OCI-LY7 (cell line): ENCODE data around the gene PLA2G2D. TPM values are rescaled to one million over a fixed set of nuclear protein-coding genes. Genes with fewer than 3 reads are reported as not detected.

Experiments
- BruUV-seq: library from RNA; stranded (reverse); fragments of 400-500 nt; replicated peaks from 2 replicates; lab custom pipeline; 2021; lab: Mats Ljungman, UMichigan
- CTCF ChIA-PET: fragments of 300-600 bp; sonication (Branson Sonifier 250); formaldehyde crosslinking; loops from one replicate; lab custom pipeline; 2022; ENCODE audit warnings: antibody characterized with exemption; ENCODE audit not compliant: unreplicated experiment; lab: Charles Lee
- POLR2A ChIA-PET: fragments of 300-600 bp; sonication (Branson Sonifier 250); formaldehyde crosslinking; loops from one replicate; lab custom pipeline; 2022; ENCODE audit warnings: antibody characterized with exemption; lab: Charles Lee
- DNase-seq: peaks from one replicate; pipeline ENCODE4 v3.0.0-alpha.2; 2015; ENCODE audit warnings: low spot score
- H2AFZ ChIP-seq: fragments of 200-600 bp; sonication (generic), shearing (Covaris generic); 2 replicates; pipeline ENCODE4 v1.6.1; 2014; ENCODE audit warnings: mild to moderate bottlenecking, antibody characterized with exemption, low read length, moderate library complexity
- H3K27ac ChIP-seq: fragments of 200-600 bp; sonication (generic); 2 replicates; pipeline ENCODE4 v1.5.1; 2014; ENCODE audit warnings: mixed run types, low read depth, mild to moderate bottlenecking, moderate library complexity, low read length, inconsistent platforms; ENCODE audit not compliant: poor library complexity, severe bottlenecking
- H3K36me3 ChIP-seq: fragments of 200-600 bp; sonication (generic); 2 replicates; pipeline ENCODE4 v1.6.1; 2014; ENCODE audit warnings: mild to moderate bottlenecking, antibody characterized with exemption, low read length, moderate library complexity, mixed read lengths; ENCODE audit not compliant: insufficient read depth
- H3K4me1 ChIP-seq: fragments of 200-600 bp; sonication (generic); 2 replicates; pipeline ENCODE4 v1.5.1; 2014; ENCODE audit warnings: mild to moderate bottlenecking, low read length; ENCODE audit not compliant: insufficient read depth, poor library complexity, severe bottlenecking
- H3K4me2 ChIP-seq: fragments of 200-600 bp; sonication (generic); 2 replicates; pipeline ENCODE4 v1.6.1; 2014; ENCODE audit warnings: mild to moderate bottlenecking, low read length
- H3K4me3 ChIP-seq: fragments of 200-600 bp; sonication (generic); 2 replicates; pipeline ENCODE4 v1.5.1; 2014; ENCODE audit warnings: mild to moderate bottlenecking, low read depth, low read length; ENCODE audit not compliant: poor library complexity, severe bottlenecking
- H3K79me2 ChIP-seq: fragments of 200-600 bp; sonication (generic); 2 replicates; pipeline ENCODE4 v1.6.1; 2016; ENCODE audit warnings: low read depth, mild to moderate bottlenecking, low read length, moderate library complexity, mixed read lengths; ENCODE audit not compliant: insufficient read depth
- H3K9me2 ChIP-seq: fragments of 200-600 bp; sonication (generic); 2 replicates; pipeline ENCODE4 v1.6.1; 2016; ENCODE audit warnings: mild to moderate bottlenecking, low read length, mixed read lengths; ENCODE audit not compliant: insufficient read depth
- H3K9me3 ChIP-seq: fragments of 200-600 bp; sonication (generic); 2 replicates; pipeline ENCODE4 v1.6.1; 2014; ENCODE audit warnings: mild to moderate bottlenecking, mixed run types, low read length, mixed read lengths
- H4K20me1 ChIP-seq: fragments of 200-600 bp; sonication (generic); 2 replicates; pipeline ENCODE4 v1.6.1; 2014; ENCODE audit warnings: mild to moderate bottlenecking, antibody characterized with exemption, low read length, moderate library complexity, mixed read lengths; ENCODE audit not compliant: insufficient read depth
- EZH2phosphoT487 ChIP-seq: fragments of 200-600 bp; sonication (generic); IDR thresholded peaks from 2 replicates; pipeline ENCODE4 v1.6.1; 2018; ENCODE audit warnings: low read depth, borderline replicate concordance, mild to moderate bottlenecking, mixed run types, antibody characterized with exemption, low read length, moderate library complexity, mixed read lengths
- intact Hi-C: fragments of 100-400 bp; cut with micrococcal nuclease; formaldehyde crosslinking; loops from one replicate; pipeline ENCODE4 v1.10.0; 2022; ENCODE audit not compliant: unreplicated experiment
- total RNA-seq, 2 experiments: library from RNA; depleted of rRNA in 1 of 2; stranded (reverse); fragments of >200 nt in 1 of 2; shearing (Covaris generic) in 1 of 2; gene quantifications; 2 replicates each; pipeline ENCODE4 v1.2.3, GENCODE V29; 2014 to 2022
- TF ChIP-seq, protein P1 (sequence below): fragments of 200-600 bp; sonication (generic); conservative IDR thresholded peaks from 2 replicates; pipeline ENCODE4 v1.5.1; 2014; ENCODE audit warnings: mild to moderate bottlenecking, antibody characterized with exemption, low read length, moderate library complexity, mixed read lengths

The PLA2G2D gene
- total RNA-seq, 2 experiments from 2014 or later, result not detected

DNA sequence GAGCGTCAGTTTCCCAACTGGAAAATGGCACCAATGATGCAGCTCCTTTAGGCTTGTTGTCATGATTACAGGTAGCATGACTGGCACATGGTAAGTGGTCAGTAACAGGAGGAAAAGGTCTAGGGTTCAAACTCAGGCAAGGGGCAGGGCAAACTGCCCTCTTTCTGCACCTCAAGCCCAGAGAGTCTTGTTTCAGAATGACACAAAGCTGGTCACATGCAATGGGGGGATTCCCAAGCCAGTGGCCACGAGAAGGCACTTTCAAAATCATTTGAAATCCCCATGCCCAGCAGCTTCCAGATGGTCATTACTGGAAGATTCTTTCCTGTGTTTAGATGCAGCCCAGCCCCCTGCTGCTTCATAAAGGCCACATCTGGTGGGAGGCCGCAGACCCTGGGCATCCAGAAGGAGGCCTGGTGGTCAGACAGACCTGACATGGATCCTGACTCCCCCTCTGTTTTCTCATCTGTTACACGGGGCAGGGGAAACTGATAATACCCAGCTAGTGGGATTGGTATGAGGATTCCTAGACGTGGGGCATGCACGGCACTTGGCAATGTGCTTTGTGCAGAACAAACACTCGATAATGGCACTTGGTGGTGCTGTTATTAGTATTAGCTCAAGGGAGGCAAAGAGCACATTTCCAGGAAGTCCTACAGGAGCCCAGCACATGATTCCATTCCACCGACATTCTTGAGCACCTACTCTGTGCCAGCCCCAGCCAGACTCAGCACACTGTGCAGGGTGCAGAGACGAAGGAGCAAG lies 6.9 kb upstream of the PLA2G2D start:
- no TSS peak for BruUV-seq
- no peak overlapping the region for H3K4me3 ChIP-seq
- DNase-seq, result no peak
- no peaks in the 10 kb centered on the region for H3K36me3 ChIP-seq
- ChIA-PET CTCF (no interaction called here), POLR2A (no interaction called here)
- H4K20me1 ChIP-seq, result no peaks in the 10 kb centered on the region
- peaks cover 13% of the 10 kb centered on the region for H3K4me1 ChIP-seq
- H3K9me3 ChIP-seq, result no peaks in the 10 kb centered on the region
- H3K9me2 ChIP-seq, result no peaks in the 10 kb centered on the region
- intact Hi-C loops, result no loop called here
- no peak overlapping the region for H3K4me2 ChIP-seq
- no peak overlapping the region for H2AFZ ChIP-seq
- TF ChIP-seq EZH2phosphoT487, result no peak
- TF ChIP-seq, protein P1, sequence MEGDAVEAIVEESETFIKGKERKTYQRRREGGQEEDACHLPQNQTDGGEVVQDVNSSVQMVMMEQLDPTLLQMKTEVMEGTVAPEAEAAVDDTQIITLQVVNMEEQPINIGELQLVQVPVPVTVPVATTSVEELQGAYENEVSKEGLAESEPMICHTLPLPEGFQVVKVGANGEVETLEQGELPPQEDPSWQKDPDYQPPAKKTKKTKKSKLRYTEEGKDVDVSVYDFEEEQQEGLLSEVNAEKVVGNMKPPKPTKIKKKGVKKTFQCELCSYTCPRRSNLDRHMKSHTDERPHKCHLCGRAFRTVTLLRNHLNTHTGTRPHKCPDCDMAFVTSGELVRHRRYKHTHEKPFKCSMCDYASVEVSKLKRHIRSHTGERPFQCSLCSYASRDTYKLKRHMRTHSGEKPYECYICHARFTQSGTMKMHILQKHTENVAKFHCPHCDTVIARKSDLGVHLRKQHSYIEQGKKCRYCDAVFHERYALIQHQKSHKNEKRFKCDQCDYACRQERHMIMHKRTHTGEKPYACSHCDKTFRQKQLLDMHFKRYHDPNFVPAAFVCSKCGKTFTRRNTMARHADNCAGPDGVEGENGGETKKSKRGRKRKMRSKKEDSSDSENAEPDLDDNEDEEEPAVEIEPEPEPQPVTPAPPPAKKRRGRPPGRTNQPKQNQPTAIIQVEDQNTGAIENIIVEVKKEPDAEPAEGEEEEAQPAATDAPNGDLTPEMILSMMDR, result no peak
- H3K79me2 ChIP-seq, result no peaks in the 10 kb centered on the region
- no peak overlapping the region for H3K27ac ChIP-seq

GRCh38 chr1:20125100-20125499 lies 5.8 kb upstream of the PLA2G2D start:
- H3K9me2 ChIP-seq, result no peaks in the 10 kb centered on the region
- H3K36me3 ChIP-seq, result no peaks in the 10 kb centered on the region
- DNase-seq, result no peak
- H3K9me3 ChIP-seq, result no peaks in the 10 kb centered on the region
- ChIA-PET CTCF (interaction anchor here (0.6 kb wide), 1 partner anchor 90 kb away, joined by 3 read pairs; no protein-coding TSS in a partner anchor), POLR2A (interaction anchor here (1.6 kb wide), 1 partner anchor 27 kb away, joined by 3 read pairs; no protein-coding TSS in a partner anchor)
- H3K79me2 ChIP-seq, result no peaks in the 10 kb centered on the region
- no peak overlapping the region for H3K27ac ChIP-seq
- no peak overlapping the region for H2AFZ ChIP-seq
- peaks cover 15% of the 10 kb centered on the region for H3K4me1 ChIP-seq
- intact Hi-C loops, result no loop called here
- TF ChIP-seq, protein P1, result no peak
- TF ChIP-seq EZH2phosphoT487, result no peak
- H3K4me3 ChIP-seq, result no peak overlapping the region
- no peaks in the 10 kb centered on the region for H4K20me1 ChIP-seq
- BruUV-seq, result no TSS peak
- H3K4me2 ChIP-seq, result no peak overlapping the region
